SJSA1 (cell line): Measurements from ENCODE around the gene ZSCAN31. TPM values are rescaled to one million over a fixed set of nuclear protein-coding genes. Genes with fewer than 3 reads are reported as not detected.
"Not testable (repeated sequence)": the region's sequence is repeated elsewhere in the genome, so short reads cannot be mapped to it uniquely, and the experiment has no call there.

ENCODE experiments used
- DNase-seq, 2 experiments: peaks; one replicate each; pipeline ENCODE4 v3.0.0-alpha.2; 2015 to 2020; ENCODE audit warnings: low spot score in 2 of 2, low read depth in 1 of 2
- H3K27ac ChIP-seq: fragments of 250-450 bp; sonication (Bioruptor Pico); 2 replicates; pipeline ENCODE4 v1.5.1; 2020; ENCODE audit warnings: mild to moderate bottlenecking, moderate library complexity
- H3K27me3 ChIP-seq: fragments of 250-450 bp; sonication (Bioruptor Pico); replicated peaks from 2 replicates; pipeline ENCODE4 v1.5.1; 2020; ENCODE audit warnings: mild to moderate bottlenecking, moderate library complexity
- H3K36me3 ChIP-seq: fragments of 250-450 bp; sonication (Bioruptor Pico); 2 replicates; pipeline ENCODE4 v1.5.1; 2020; ENCODE audit warnings: mild to moderate bottlenecking
- H3K4me1 ChIP-seq: fragments of 250-450 bp; sonication (Bioruptor Pico); replicated peaks from 2 replicates; pipeline ENCODE4 v1.6.1; 2021; ENCODE audit warnings: mild to moderate bottlenecking
- H3K4me3 ChIP-seq: fragments of 250-450 bp; sonication (Bioruptor Pico); 2 replicates; pipeline ENCODE4 v1.5.1; 2020; ENCODE audit warnings: mild to moderate bottlenecking
- H3K9me3 ChIP-seq: fragments of 250-450 bp; sonication (Bioruptor Pico); replicated peaks from 2 replicates; pipeline ENCODE4 v1.5.1; 2020; ENCODE audit warnings: mild to moderate bottlenecking
- total RNA-seq: library from RNA; depleted of rRNA; stranded (reverse); fragments of >200 nt; shearing (Covaris generic); gene quantifications from 2 replicates; pipeline ENCODE4 v1.2.3, GENCODE V29; 2014

ZSCAN31 gene
- total RNA-seq, 1 experiment from 2014 or later = 17.9 TPM

DNA sequence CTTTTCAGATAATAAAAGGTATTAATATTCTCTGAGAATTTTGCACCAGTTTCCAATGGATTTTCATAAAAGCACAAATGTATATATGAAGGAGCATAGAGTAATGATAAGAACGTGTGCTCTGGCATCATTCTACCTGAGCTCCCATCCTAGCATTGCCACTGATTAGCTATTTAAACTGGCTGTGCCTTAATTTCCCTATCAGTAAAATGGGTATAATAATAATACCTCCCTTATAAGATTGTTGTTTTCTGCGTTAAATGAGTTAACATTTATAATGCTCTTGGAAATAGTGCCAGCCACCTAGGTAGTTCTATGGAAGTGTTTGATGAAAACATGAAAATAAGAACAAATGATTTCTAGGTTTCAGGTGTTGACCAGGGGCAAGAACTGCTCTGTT is 25.0 kb upstream of the ZSCAN31 start:
- no peaks in the 10 kb centered on the region for H3K27me3 ChIP-seq
- peaks cover 15% of the 10 kb centered on the region for H3K4me1 ChIP-seq
- peaks cover 37% of the 10 kb centered on the region for H3K36me3 ChIP-seq
- no peaks in the 10 kb centered on the region for H3K9me3 ChIP-seq
- H3K27ac ChIP-seq = no peak overlapping the region
- DNase-seq = no peak
- H3K4me3 ChIP-seq = no peak overlapping the region

DNA sequence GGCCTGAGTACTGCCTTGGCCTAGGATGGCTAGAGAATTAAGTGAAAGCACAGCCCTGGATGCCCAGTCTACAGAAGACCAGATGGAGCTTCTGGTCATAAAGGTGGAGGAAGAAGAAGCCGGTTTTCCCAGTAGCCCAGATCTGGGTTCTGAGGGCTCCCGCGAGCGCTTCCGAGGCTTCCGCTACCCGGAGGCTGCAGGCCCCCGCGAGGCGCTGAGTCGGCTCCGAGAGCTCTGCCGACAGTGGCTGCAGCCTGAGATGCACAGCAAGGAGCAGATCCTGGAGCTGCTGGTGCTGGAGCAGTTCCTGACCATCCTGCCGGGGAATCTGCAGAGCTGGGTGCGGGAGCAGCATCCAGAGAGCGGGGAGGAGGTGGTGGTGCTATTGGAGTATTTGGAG is 23.6 kb upstream of the ZSCAN31 start:
- H3K9me3 ChIP-seq, H3K4me3 ChIP-seq, DNase-seq, H3K27me3 ChIP-seq, H3K27ac ChIP-seq: not testable (repeated sequence)
- Histone ChIP-seq H3K4me1 (peaks cover 25% of the 10 kb centered on the region), H3K36me3 (peaks cover 26% of the 10 kb centered on the region)

DNA sequence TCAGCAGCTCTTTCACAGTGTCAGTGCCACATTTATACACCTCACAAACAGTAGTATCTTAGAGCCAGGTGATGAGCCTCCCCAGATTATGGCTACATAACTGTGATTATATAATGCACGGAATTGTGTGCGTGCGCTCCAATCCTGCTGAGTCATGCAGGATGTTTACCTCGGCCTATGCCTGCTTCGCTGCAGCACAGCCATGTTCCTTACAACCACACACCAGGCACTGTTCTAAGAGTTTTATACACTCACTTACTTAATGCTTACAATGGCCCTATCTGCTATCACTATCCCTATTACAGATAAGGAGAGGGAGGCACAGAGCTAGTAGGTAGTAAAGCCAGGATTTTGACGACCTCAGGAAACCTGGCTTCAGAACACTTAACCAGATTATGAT is 21.1 kb upstream of the ZSCAN31 start:
- Histone ChIP-seq H3K4me1 (peaks cover 39% of the 10 kb centered on the region), H3K27me3 (no peaks in the 10 kb centered on the region), H3K27ac (peak overlapping the region; percentile 73), H3K9me3 (no peaks in the 10 kb centered on the region), H3K4me3 (no peak overlapping the region), H3K36me3 (peaks cover 11% of the 10 kb centered on the region)
- peak; percentile 46 to 61 for DNase-seq

DNA sequence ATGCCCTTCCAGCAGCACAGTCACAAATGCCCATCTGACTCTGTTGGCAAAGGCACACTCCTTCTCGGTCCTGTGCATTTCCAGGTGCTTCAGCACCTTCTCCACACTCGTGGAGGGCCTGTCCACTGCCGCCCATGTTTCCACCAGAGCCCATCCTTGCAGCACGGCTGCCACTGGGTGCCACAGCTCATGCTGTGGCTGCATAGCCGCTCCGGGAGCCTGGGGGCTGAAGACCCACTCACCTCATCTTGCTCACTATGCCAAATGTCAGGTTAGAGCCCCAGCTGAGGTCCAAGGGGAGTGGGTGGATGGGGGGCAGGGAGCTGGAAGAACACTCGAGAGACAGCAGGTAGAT is 20.7 kb upstream of the ZSCAN31 start:
- Histone ChIP-seq H3K27me3 (no peaks in the 10 kb centered on the region), H3K36me3 (peaks cover 8% of the 10 kb centered on the region), H3K4me1 (peaks cover 39% of the 10 kb centered on the region), H3K9me3 (no peaks in the 10 kb centered on the region), H3K4me3 (no peak overlapping the region), H3K27ac (peak overlapping the region; percentile 73)
- DNase-seq = no peak

DNA sequence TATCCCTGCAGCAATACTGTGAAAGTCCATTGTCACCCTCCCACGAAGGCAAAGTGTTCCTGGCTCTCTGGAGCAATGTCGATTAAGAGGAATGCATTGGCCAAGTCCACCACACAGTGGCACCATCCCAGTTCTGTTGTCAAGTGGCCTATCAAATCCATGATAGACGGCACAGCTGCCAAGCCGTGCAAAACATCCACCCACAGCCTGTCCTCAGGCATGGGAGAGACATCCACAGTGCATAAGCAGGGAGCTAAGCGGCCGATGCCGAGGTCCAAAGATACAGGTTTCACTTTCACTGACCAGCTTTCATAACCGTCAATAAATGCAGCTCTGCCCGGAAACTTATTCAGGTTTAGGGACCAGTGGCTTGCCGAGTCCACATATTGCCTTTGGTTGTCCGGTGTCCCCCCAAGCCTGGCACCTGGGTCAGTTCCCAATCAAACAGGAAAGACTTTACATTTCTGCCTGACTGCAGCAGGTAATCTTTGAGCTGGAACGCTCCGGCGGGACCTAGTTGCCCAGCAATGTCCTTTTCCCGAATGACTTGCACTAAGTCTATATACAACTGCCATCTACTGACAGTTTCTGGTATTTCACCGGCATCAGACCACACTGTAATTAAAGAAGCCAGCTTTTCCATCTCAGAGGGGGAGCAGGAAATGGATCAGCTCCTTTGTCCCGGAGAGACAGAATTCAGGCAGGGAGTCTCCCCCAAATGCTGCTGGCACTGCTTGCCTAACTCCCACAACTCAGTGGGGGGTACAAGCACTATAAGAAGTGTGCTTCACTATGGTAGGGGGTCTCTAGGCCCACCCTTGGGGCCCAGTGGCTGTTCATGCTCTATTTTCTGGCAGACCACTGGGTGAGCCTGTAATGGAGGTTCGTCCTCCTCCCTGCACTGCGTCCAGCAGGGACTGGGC is 20.1 kb upstream of the ZSCAN31 start:
- H3K27me3 ChIP-seq = no peaks in the 10 kb centered on the region
- H3K9me3 ChIP-seq = no peaks in the 10 kb centered on the region
- peak overlapping the region; percentile 73 for H3K27ac ChIP-seq
- peaks cover 44% of the 10 kb centered on the region for H3K4me1 ChIP-seq
- H3K4me3 ChIP-seq = peak overlapping the region; percentile 47
- DNase-seq = peak; percentile 81 to 91
- peaks cover 3% of the 10 kb centered on the region for H3K36me3 ChIP-seq

DNA sequence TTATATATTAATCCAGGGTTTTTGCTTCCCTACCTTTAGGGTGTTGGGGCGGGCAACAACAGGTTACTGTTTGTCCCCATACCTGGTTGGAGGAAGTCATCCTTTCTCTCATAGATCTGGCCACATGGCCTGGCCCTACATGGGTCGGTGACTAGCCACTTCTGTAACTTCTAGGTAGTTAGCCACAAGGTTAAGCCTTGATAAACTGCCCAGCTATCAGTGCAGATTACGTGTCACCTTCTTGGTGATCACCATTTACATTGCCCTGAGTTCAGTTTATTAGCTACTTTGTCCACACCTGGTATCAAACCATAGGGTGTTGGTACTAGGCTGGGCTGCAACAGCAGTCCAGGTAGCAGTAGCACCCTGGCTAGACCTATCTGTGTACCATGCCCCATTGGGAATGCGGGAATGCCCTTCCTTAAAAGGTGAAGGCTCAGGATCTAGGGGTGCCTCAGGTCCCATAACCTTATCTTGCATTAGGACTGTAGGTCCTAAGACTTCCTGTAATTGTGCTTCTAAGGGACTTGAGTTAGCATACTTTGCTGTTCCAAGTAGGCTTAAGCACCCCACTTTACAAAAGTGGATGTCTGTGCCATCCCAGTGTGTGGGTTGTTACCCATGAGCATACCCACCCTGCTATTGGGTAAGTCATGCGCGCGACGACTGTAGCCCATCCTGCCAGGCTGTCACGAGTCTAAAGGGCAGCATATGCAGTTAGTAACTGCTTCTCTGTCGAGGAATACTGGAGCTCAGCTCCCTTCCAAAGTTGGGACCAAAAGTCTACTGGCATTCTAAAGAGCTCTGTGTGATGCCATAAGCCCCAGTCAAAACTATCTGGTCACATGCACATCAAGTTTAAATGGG is 19.0 kb upstream of the ZSCAN31 start:
- Histone ChIP-seq H3K4me1 (peaks cover 51% of the 10 kb centered on the region), H3K36me3 (no peaks in the 10 kb centered on the region; the same call in none of the 2 replicates), H3K4me3 (no peak overlapping the region), H3K27me3 (no peaks in the 10 kb centered on the region), H3K9me3 (no peaks in the 10 kb centered on the region), H3K27ac (peak overlapping the region; percentile 73)
- DNase-seq = no peak

DNA sequence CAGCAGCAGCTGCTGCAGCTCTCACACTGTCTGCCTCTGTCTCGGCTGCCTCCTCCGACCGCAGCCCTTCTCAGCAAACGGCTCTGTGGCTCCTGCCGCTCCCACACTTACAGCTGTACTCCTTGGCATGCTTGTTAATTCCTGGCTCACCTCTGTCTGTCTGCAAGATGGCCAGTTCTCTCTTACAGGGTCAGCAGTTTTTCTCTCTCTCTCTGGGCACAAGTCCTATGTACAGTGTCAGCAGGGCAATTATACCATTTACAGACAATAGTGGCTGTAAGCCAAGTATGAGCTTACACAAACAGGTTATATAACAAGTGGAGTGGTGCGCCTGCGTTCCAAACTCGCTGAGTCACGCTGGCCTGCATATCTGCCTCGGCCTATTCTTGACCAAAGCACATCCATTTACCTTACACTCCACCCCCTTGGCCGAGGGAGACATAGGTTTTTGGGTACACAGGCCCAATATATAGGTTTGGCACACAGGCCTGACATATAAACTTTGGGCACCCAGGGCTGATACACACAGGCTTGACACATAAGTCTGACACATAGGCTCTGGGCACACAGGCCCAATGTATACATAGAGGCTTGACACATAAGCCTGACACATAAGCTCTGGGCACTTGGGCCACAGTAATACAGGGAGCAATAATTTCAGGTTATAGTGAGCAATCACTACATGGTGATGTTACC is 18.2 kb upstream of the ZSCAN31 start:
- H3K36me3 ChIP-seq = no peaks in the 10 kb centered on the region; the same call in none of the 2 replicates
- peak overlapping the region; percentile 73 for H3K27ac ChIP-seq
- peaks cover 51% of the 10 kb centered on the region for H3K4me1 ChIP-seq
- H3K9me3 ChIP-seq = no peaks in the 10 kb centered on the region
- H3K4me3 ChIP-seq = peak overlapping the region; percentile 6; the same call in 1 of the 2 replicates
- no peaks in the 10 kb centered on the region for H3K27me3 ChIP-seq
- DNase-seq = peak; percentile 77 to 81

DNA sequence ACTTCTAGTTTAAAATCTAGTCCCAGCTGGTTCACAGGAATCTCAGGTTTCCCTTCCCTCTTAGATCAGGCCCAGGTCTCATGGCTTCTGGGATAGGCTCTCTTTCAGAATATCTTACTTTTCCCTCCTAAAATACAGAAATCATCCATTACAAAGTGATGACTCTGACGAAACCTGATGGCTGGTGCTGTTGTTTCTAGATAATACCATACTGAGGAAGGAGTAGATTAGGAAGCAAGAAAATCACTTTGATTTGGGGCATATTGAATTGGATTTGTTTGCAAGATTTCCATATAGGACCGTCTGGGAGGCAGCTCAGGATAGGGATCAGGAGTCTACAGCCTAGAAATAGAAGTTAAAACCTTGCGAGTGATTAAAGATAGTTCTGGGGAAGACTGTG is 17.4 kb upstream of the ZSCAN31 start:
- no peak for DNase-seq
- Histone ChIP-seq H3K36me3 (no peaks in the 10 kb centered on the region; the same call in none of the 2 replicates), H3K27ac (peak overlapping the region; percentile 73), H3K9me3 (no peaks in the 10 kb centered on the region), H3K27me3 (no peaks in the 10 kb centered on the region), H3K4me1 (peaks cover 51% of the 10 kb centered on the region), H3K4me3 (peak overlapping the region; percentile 6; the same call in 1 of the 2 replicates)

DNA sequence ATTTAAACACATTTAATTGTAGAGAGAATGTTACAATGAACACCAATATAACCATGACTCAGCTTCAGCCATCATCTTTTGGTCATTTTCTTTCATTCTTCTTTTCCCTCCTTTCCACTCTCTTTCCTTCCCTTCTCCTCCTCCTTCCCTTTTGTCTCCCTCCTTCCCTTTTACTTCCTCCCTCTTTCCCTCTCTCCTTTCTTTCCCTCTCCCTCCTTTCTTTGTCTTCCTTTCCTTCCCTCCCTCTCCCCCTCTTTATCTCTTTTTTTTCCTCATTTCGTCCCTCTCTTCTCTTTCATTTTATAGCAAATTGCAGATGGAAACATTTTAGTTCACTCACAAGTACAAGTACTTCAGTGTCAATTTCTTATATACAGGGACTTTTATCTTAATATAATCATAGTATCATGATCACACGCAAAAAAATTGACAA is 15.6 kb upstream of the ZSCAN31 start:
- no peaks in the 10 kb centered on the region for H3K27me3 ChIP-seq
- no peaks in the 10 kb centered on the region; the same call in 1 of the 2 replicates for H3K36me3 ChIP-seq
- H3K27ac ChIP-seq = no peak overlapping the region
- no peak overlapping the region for H3K4me3 ChIP-seq
- H3K9me3 ChIP-seq = no peaks in the 10 kb centered on the region
- peaks cover 40% of the 10 kb centered on the region for H3K4me1 ChIP-seq
- no peak for DNase-seq

DNA sequence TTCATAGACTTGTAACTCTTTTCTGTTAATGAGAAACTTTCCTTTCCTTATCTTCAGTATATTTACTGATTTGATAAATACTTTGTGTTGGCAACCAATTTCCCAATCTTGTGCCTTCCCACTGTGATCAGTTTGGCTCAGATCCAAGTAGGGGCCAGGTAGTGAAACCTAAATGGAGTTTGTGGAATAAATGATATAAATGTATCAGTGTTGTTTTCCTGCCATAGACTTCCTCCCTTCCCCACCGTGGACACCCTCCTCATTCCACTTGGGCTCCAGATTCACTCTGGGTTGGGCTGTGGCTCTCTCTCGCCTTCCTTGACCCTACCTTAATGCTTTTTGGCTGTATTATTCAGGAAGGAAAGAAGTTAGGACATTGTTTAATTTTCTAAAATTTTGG is 15.1 kb upstream of the ZSCAN31 start:
- Histone ChIP-seq H3K4me1 (peaks cover 36% of the 10 kb centered on the region), H3K36me3 (no peaks in the 10 kb centered on the region; the same call in 1 of the 2 replicates), H3K4me3 (peak overlapping the region; percentile 53; the same call in 1 of the 2 replicates)

DNA sequence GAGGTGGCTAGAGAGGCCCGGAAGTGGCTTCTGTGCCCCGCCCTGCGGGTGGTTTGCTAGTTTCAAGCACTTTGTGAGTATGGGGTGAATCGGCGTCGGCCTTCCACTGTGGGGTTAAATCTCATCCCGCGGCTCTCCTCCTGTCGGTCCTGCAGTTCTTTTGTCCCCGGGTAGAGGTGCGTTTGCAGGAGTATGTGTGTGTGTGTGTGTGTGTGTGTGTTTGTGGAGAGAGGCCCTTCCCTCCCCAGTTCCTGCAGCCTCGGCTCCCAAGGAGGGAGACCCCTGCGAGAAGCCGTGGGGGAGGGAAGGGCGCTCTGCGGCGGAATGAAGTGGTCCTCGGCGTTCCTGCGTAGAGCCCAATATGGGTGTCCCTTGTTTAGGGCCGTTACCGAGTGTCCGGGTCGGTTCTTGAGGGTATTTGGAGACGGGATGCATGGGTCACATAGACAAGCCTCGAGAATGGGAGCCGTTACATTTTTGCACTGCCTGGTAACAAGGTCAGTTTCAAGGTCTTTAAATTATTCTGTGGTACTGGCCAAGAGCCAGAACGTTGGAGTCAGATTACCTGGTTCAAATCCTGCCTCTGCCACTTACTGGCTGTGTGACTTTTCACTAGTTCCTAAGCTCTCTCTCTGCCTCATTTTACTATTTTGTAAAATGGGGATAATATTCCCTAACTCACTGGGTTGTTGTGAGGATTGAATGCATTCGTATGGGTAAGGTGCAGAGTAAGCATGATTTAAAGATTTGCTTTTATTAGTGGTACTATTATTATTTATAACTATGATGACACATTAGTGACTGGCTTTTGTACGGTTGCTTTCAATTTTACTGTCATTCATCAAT is 14.2 kb upstream of the ZSCAN31 start, which contains the start of gene ZKSCAN3:
Gene ZKSCAN3 (plus strand): TSS at position 56 of the 846 bp plus-strand sequence. CDS start 9,640 bp downstream, outside the sequence.
- peak within 1 kb of the TSS; percentile 16; the same call in 1 of the 2 replicates for H3K27ac ChIP-seq
- no peaks in the 10 kb centered on the region for H3K9me3 ChIP-seq
- H3K4me3 ChIP-seq = peak within 1 kb of the TSS; percentile 53
- H3K27me3 ChIP-seq = no peaks in the 10 kb centered on the region
- DNase-seq = peak; percentile 73 to 83
- H3K4me1 ChIP-seq = peaks cover 31% of the 10 kb centered on the region
- no peaks in the 10 kb centered on the region; the same call in 1 of the 2 replicates for H3K36me3 ChIP-seq

More for the DNA sequence above, 15.1 kb upstream of the ZSCAN31 start:
- no peaks in the 10 kb centered on the region for H3K27me3 ChIP-seq
- DNase-seq = no peak
- H3K9me3 ChIP-seq = no peaks in the 10 kb centered on the region
- no peak overlapping the region for H3K27ac ChIP-seq

DNA sequence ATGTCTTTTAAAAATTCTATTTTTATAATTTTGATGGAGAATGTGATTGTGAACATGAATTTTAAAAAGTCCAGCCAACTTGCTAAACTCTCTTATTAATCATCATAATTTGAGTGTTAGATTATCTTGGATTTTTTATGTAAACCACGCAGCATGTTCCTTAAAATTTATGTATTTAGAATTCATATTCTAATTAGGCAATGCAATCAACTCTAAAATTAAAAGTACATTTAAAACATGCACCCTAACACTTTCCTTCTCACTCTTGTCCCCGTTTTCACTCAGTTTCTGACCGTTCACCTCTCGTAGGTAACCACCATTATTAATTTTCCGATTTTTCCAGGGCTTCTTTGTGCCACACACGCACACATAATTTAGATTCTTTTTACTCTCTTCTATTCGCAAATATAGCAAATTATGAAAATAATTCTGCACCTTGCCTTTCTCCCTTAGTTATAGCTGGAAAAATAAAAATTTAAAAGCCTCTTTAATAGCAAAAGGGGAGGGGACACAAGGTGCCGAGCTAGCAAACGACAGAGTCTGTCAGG is 13.5 kb upstream of the ZSCAN31 start:
- H3K4me1 ChIP-seq = peaks cover 24% of the 10 kb centered on the region
- H3K27me3 ChIP-seq = no peaks in the 10 kb centered on the region
- DNase-seq = no peak
- H3K9me3 ChIP-seq = no peaks in the 10 kb centered on the region
- 0 out of 2 replicates have a peak overlapping the region, but pooled peaks have one; percentile 7 for H3K27ac ChIP-seq
- H3K4me3 ChIP-seq = peak overlapping the region; percentile 53
- H3K36me3 ChIP-seq = no peaks in the 10 kb centered on the region; the same call in 1 of the 2 replicates
